AG04449 (cell line): ENCODE data around the gene SLC4A4.

Source experiments
- CTCF ChIA-PET: fragments of 350-600 bp; formaldehyde crosslinking; extraction: SDS; loops from one replicate; lab custom pipeline; 2021; ENCODE audit warnings: antibody characterized with exemption; lab: Yijun Ruan, JAX
- POLR2A ChIA-PET: fragments of 400-600, 350-600 bp; formaldehyde crosslinking; extraction: SDS; loops from one replicate; lab custom pipeline; 2020; ENCODE audit warnings: antibody characterized with exemption, inconsistent platforms; lab: Yijun Ruan, JAX
- DNase-seq: peaks from one replicate; pipeline ENCODE4 v3.0.0-alpha.2; 2010; ENCODE audit warnings: low read depth, low spot score
- H3K4me3 ChIP-seq: 2 replicates; pipeline ENCODE4 v1.5.1; 2011; ENCODE audit warnings: low read depth, mild to moderate bottlenecking, control low read depth, low read length
- CTCF ChIP-seq: IDR thresholded peaks from one replicate; pipeline ENCODE4 v1.5.1; 2011; ENCODE audit warnings: mild to moderate bottlenecking, moderate library complexity, low read length, control low read depth, inconsistent platforms; ENCODE audit not compliant: insufficient read depth; ENCODE audit errors: missing control alignments

SLC4A4 gene

GRCh38 chr4:71346710-71347109 lies 7.9 kb downstream of the SLC4A4 start:
- CTCF ChIA-PET = no interaction called here
- TF ChIP-seq CTCF = no peak
- POLR2A ChIA-PET = no interaction called here
- DNase-seq = no peak
- no peak overlapping the region for H3K4me3 ChIP-seq

GRCh38 chr4:71348586-71348985 lies 9.8 kb downstream of the SLC4A4 start:
- no peak for DNase-seq
- H3K4me3 ChIP-seq = no peak overlapping the region
- no peak for TF ChIP-seq CTCF
- CTCF ChIA-PET = no interaction called here
- POLR2A ChIA-PET = no interaction called here

GRCh38 chr4:71355045-71355444 lies 16.2 kb downstream of the SLC4A4 start:
- no peak for TF ChIP-seq CTCF
- ChIA-PET CTCF (interaction anchor here (0.8 kb wide), 1 partner anchor 15 kb away, joined by 3 read pairs; no protein-coding TSS in a partner anchor), POLR2A (no interaction called here)
- no peak overlapping the region for H3K4me3 ChIP-seq
- DNase-seq = no peak

DNA sequence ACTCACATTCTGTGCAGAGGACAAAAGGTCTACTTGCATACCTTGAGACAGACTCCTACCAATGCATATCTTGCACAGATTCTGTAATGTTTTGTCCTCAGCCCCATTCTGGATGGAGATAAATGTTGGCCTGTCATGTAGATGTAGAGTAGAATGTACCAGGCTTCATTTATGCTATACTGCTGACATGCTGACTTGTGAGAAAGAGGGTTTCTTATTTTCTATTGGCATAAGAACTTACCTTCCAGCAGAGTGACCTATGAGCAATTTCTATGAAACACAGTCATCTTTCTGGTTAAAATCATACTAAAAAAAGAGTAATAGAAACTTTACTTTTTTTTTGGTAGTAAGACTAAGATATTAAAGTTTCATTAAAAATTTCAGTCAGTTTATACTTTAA lies 17.2 kb downstream of the SLC4A4 start:
- no peak for TF ChIP-seq CTCF
- no peak overlapping the region for H3K4me3 ChIP-seq

DNA sequence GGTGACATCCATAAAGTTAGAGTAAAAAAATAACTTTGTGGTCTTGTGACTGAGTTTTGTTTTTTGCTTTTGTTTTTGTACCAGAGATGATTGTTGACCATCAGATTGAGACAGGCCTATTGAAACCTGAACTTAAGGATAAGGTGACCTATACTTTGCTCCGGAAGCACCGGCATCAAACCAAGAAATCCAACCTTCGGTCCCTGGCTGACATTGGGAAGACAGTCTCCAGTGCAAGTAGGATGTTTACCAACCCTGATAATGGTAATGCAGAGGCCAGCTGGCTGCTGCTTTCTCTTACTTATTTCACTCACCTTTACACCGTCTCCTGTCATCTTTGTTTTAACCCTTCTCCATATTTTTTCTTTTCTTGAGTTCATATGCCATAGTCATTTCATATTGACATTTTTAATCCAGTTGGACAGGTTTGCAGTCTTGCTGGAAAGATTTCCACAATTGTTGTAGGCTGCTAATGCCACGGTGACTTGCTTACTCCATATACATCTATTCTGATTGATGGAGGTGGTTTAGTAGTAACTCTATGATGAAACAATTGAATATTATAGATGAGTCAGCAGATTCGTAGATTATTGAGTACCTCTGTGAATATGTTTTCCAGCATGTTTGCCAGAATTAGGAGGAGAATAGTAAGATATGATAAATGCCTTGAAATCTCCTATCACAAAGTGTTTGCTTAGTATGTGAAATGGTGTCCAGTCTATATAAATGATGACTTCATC lies 18.3 kb downstream of the SLC4A4 start:
- POLR2A ChIA-PET = no interaction called here
- no peak for DNase-seq
- CTCF ChIA-PET = no interaction called here
- no peak overlapping the region for H3K4me3 ChIP-seq
- TF ChIP-seq CTCF = no peak

More for the DNA sequence above, 17.2 kb downstream of the SLC4A4 start:
- ChIA-PET POLR2A (no interaction called here), CTCF (interaction anchor here (0.8 kb wide), 1 partner anchor 14 kb away, joined by 3 read pairs; no protein-coding TSS in a partner anchor)
- no peak for DNase-seq

DNA sequence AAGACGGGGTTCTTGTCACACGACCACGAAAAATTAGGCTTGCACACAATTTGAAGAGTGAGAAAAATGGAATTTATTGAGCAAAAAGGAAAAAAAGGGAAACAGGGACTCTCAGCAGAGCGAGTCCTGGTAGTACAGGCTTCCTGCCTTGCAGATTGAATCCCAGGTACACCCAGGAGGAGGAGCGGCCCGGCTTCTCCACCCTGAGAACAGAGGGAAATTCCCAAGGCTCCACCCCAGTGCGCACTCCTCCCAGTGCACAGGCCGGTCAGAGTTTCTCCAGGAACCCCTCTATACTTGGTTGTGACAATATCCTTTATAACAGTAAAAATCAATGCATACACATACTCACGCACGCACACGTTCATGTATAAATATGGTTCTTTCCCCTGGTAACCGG lies 22.0 kb downstream of the SLC4A4 start:
- no peak for DNase-seq
- POLR2A ChIA-PET = no interaction called here
- CTCF ChIA-PET = no interaction called here
- TF ChIP-seq CTCF = no peak
- H3K4me3 ChIP-seq = no peak overlapping the region
